Eye (tissue), 1 donor: ENCODE data around the gene SPTB.

ENCODE experiments used
- DNase-seq: peaks from one replicate; pipeline ENCODE4 v3.0.0-alpha.2; 2015

The SPTB gene

GRCh38 chr14:64848239-64848638 lies 31.5 kb downstream of the SPTB start:
- no peak for DNase-seq

- no peak for DNase-seq
Observed at GRCh38 chr14:64846319-64846718, 33.4 kb downstream of the SPTB start.

GRCh38 chr14:64845878-64846277 lies 33.8 kb downstream of the SPTB start:
- DNase-seq: no peak

- no peak for DNase-seq
Observed at GRCh38 chr14:64844969-64845536, 34.7 kb downstream of the SPTB start.

GRCh38 chr14:64844272-64844671 lies 35.4 kb downstream of the SPTB start:
- DNase-seq: no peak

- no peak for DNase-seq
Observed at GRCh38 chr14:64843548-64843947, 36.2 kb downstream of the SPTB start.

GRCh38 chr14:64841772-64842750 lies 37.6 kb downstream of the SPTB start:
- DNase-seq: no peak

- peak; percentile 48 for DNase-seq
Observed at GRCh38 chr14:64841121-64841651, 38.5 kb downstream of the SPTB start.

- no peak for DNase-seq
Observed at GRCh38 chr14:64838656-64839055, 41.1 kb downstream of the SPTB start.

GRCh38 chr14:64835431-64835830 lies 44.3 kb downstream of the SPTB start:
- no peak for DNase-seq

- no peak for DNase-seq
Observed at GRCh38 chr14:64834965-64835364, 44.7 kb downstream of the SPTB start.

- DNase-seq: no peak
Observed at GRCh38 chr14:64831419-64831818, 48.3 kb downstream of the SPTB start.

GRCh38 chr14:64830961-64831360 lies 48.7 kb downstream of the SPTB start:
- DNase-seq: no peak

- no peak for DNase-seq
Observed at GRCh38 chr14:64828071-64828470, 51.6 kb downstream of the SPTB start.

GRCh38 chr14:64826845-64827244 lies 52.9 kb downstream of the SPTB start:
- no peak for DNase-seq

GRCh38 chr14:64826333-64826732 lies 53.4 kb downstream of the SPTB start:
- no peak for DNase-seq

- no peak for DNase-seq
Observed at GRCh38 chr14:64825509-64825908, 54.2 kb downstream of the SPTB start.

- no peak for DNase-seq
Observed at GRCh38 chr14:64825006-64825405, 54.7 kb downstream of the SPTB start.

- DNase-seq: no peak
Observed at GRCh38 chr14:64824471-64824870, 55.2 kb downstream of the SPTB start.

GRCh38 chr14:64823305-64823861 lies 56.3 kb downstream of the SPTB start:
- peak; percentile 89 for DNase-seq

GRCh38 chr14:64821651-64822050 lies 58.1 kb downstream of the SPTB start:
- no peak for DNase-seq

GRCh38 chr14:64818151-64818550 lies 61.6 kb downstream of the SPTB start:
- no peak for DNase-seq

- DNase-seq: no peak
Observed at GRCh38 chr14:64817631-64818030, 62.1 kb downstream of the SPTB start.
